Suprapubic skin (tissue), 4 donors: ENCODE data around the gene TSKU. TPM values are rescaled to one million over a fixed set of nuclear protein-coding genes. Genes with fewer than 3 reads are reported as not detected.

Experiments
- DNase-seq, 2 donors: peaks; one replicate each; pipeline ENCODE4 v3.0.0-alpha.2; 2019; ENCODE audit warnings: low spot score in 2 of 2
- H3K27ac ChIP-seq: fragments of 200-600 bp; sonication (generic); one replicate; pipeline ENCODE4 v1.5.1; 2019
- H3K27me3 ChIP-seq: fragments of 200-600 bp; sonication (generic); one replicate; pipeline ENCODE4 v1.5.1; 2019
- H3K36me3 ChIP-seq: fragments of 200-600 bp; sonication (generic); one replicate; pipeline ENCODE4 v1.5.1; 2019
- H3K4me1 ChIP-seq: fragments of 200-600 bp; sonication (generic); one replicate; pipeline ENCODE4 v1.5.1; 2019
- H3K4me3 ChIP-seq: fragments of 200-600 bp; sonication (generic); one replicate; pipeline ENCODE4 v1.5.1; 2019; ENCODE audit warnings: mild to moderate bottlenecking
- H3K9me3 ChIP-seq: fragments of 200-600 bp; sonication (generic); one replicate; pipeline ENCODE4 v1.5.1; 2019
- EP300 ChIP-seq: sonication (generic); formaldehyde crosslinking; IDR thresholded peaks from one replicate; pipeline ENCODE4 v1.6.1; 2017; ENCODE audit warnings: antibody characterized with exemption
- POLR2A ChIP-seq, 2 donors: fragments of 450-650 bp; IDR thresholded peaks; one replicate each; pipeline ENCODE4 v1.6.1; 2017; ENCODE audit warnings: antibody characterized with exemption in 2 of 2, mild to moderate bottlenecking in 2 of 2, moderate library complexity in 2 of 2
- POLR2AphosphoS5 ChIP-seq, 3 donors: sonication (generic); formaldehyde crosslinking; IDR thresholded peaks; one replicate each; pipeline ENCODE4 v1.6.1; 2017; ENCODE audit warnings: antibody characterized with exemption in 3 of 3
- WGBS: methylation state at CpG from one replicate; pipeline ENCODE4 v1.1.5; 2018; 5-methylcytosine and 5-hydroxymethylcytosine counted together
- total RNA-seq, 4 donors: library from RNA; depleted of rRNA; stranded (reverse); fragments of >200 nt; gene quantifications; one replicate each; pipeline ENCODE4 v1.1.0, GENCODE V29; 2016
- TF ChIP-seq, protein P1 (sequence below), 2 donors: fragments of 200-600 bp in 1 of 2; fragments of 450-650 bp in 1 of 2; sonication (generic) in 1 of 2; IDR thresholded peaks; one replicate each; pipeline ENCODE4 v1.5.1; 2016 to 2019; ENCODE audit warnings: antibody characterized with exemption in 2 of 2, mild to moderate bottlenecking in 1 of 2, moderate library complexity in 1 of 2

The TSKU gene
- total RNA-seq, 4 donors from 2014 or later: 85.5 to 155 (median 128) TPM

GRCh38 chr11:76777876-76778275, 5.3 kb upstream of the TSKU start:
- H3K4me3 ChIP-seq: no peak overlapping the region
- no peak for DNase-seq
- H3K36me3 ChIP-seq: no peaks in the 10 kb centered on the region
- 51% methylated on average over 2 of the region's 2 CpGs for WGBS
- no peak overlapping the region for H3K27ac ChIP-seq
- TF ChIP-seq POLR2AphosphoS5 (IDR thresholded peaks at IDR 0.05): no peak
- no peak for TF ChIP-seq POLR2A (IDR thresholded peaks at IDR 0.05)
- TF ChIP-seq EP300: no peak
- TF ChIP-seq, protein P1, sequence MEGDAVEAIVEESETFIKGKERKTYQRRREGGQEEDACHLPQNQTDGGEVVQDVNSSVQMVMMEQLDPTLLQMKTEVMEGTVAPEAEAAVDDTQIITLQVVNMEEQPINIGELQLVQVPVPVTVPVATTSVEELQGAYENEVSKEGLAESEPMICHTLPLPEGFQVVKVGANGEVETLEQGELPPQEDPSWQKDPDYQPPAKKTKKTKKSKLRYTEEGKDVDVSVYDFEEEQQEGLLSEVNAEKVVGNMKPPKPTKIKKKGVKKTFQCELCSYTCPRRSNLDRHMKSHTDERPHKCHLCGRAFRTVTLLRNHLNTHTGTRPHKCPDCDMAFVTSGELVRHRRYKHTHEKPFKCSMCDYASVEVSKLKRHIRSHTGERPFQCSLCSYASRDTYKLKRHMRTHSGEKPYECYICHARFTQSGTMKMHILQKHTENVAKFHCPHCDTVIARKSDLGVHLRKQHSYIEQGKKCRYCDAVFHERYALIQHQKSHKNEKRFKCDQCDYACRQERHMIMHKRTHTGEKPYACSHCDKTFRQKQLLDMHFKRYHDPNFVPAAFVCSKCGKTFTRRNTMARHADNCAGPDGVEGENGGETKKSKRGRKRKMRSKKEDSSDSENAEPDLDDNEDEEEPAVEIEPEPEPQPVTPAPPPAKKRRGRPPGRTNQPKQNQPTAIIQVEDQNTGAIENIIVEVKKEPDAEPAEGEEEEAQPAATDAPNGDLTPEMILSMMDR (IDR thresholded peaks at IDR 0.05): no peak
- no peaks in the 10 kb centered on the region for H3K27me3 ChIP-seq
- no peaks in the 10 kb centered on the region for H3K9me3 ChIP-seq
- H3K4me1 ChIP-seq: peaks cover 47% of the 10 kb centered on the region

GRCh38 chr11:76778874-76779273, 4.3 kb upstream of the TSKU start:
- Histone ChIP-seq H3K27me3 (no peaks in the 10 kb centered on the region), H3K4me1 (peaks cover 43% of the 10 kb centered on the region), H3K27ac (no peak overlapping the region), H3K36me3 (no peaks in the 10 kb centered on the region), H3K9me3 (no peaks in the 10 kb centered on the region), H3K4me3 (no peak overlapping the region)
- DNase-seq: no peak
- WGBS: 73% methylated on average over 3 of the region's 3 CpGs
- TF ChIP-seq, protein P1 (IDR thresholded peaks at IDR 0.05): no peak
- TF ChIP-seq POLR2A (IDR thresholded peaks at IDR 0.05): no peak
- no peak for TF ChIP-seq EP300
- no peak for TF ChIP-seq POLR2AphosphoS5 (IDR thresholded peaks at IDR 0.05)

DNA sequence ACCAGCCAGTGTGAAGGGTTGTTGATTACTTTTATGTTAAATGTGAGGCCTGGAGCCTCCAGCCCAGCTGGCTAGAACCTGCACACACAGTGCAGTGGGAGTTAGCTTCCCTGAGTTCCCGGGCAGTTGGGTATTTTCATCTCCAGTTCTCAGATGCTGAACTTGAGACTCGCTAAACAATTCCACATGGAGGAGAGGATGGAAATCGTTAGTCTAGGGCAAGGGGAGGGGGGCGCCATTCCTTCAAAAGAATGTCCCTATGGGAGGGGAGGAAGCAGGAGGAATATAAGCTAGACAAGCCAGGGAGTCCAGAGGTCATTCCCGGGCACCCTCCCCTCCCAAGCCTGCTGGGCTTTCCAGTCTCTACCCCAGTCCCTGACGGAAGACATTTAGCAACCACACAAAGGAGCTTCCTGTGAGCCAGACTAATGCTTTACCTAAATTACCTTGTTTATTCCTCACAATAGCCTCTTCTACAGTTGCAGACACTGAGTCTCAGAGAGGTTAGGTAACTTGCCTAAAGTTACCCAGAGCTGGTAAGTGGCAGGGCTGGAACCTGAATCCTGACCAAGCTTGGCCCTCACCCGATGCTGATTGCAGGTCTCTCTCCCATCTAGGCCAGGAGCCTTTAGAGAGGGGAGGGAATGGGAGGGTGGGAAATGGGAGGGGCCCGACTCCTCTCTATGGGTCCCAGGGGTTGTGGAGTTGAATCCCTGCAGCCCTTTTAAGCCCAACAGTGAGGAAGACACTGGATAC, 1.9 kb upstream of the TSKU start:
- Histone ChIP-seq H3K9me3 (no peaks in the 10 kb centered on the region), H3K27me3 (no peaks in the 10 kb centered on the region), H3K36me3 (no peaks in the 10 kb centered on the region), H3K27ac (peak overlapping the region; percentile 97), H3K4me1 (peaks cover 56% of the 10 kb centered on the region), H3K4me3 (peak overlapping the region; percentile 85)
- no peak for TF ChIP-seq POLR2A (IDR thresholded peaks at IDR 0.05)
- TF ChIP-seq EP300: no peak
- no peak for TF ChIP-seq POLR2AphosphoS5 (IDR thresholded peaks at IDR 0.05)
- TF ChIP-seq, protein P1 (IDR thresholded peaks at IDR 0.05): no peak
- DNase-seq: no peak
- WGBS: 40% methylated on average over 8 of the region's 8 CpGs

GRCh38 chr11:76781807-76782530, 1.2 kb upstream of the TSKU start:
- H3K4me1 ChIP-seq: peaks cover 63% of the 10 kb centered on the region
- 19% methylated on average over 5 of the region's 5 CpGs for WGBS
- no peak for DNase-seq
- H3K27ac ChIP-seq: peak overlapping the region; percentile 97
- H3K36me3 ChIP-seq: no peaks in the 10 kb centered on the region
- H3K27me3 ChIP-seq: no peaks in the 10 kb centered on the region
- H3K4me3 ChIP-seq: peak overlapping the region; percentile 85
- H3K9me3 ChIP-seq: no peaks in the 10 kb centered on the region
- no peak for TF ChIP-seq POLR2AphosphoS5 (IDR thresholded peaks at IDR 0.05)
- TF ChIP-seq, protein P1 (IDR thresholded peaks at IDR 0.05): no peak
- TF ChIP-seq EP300: no peak
- no peak for TF ChIP-seq POLR2A (IDR thresholded peaks at IDR 0.05)
